ENCODE measurements around the gene L1CAM. TPM values are rescaled to one million over a fixed set of nuclear protein-coding genes. Genes with fewer than 3 reads are reported as not detected.
A peak's percentile ranks its signal among the peaks of the same experiment; 100 is the strongest.
"Not testable (repeated sequence)": the region's sequence is repeated elsewhere in the genome, so short reads cannot be mapped to it uniquely, and the experiment has no call there.

The L1CAM gene
- total RNA-seq, 4 donors from 2014 or later: 5.2 to 7.1 (median 6.1) TPM

GRCh38 chrX:153820601-153821000, 65.4 kb downstream of the L1CAM start:
- intact Hi-C loops (cut with DNase I; ENCODE audit: low total_unique reads) (no loop called here), in situ Hi-C loops (cut with MboI; ENCODE audit: low pct_ligation_motif_present in 1 of 4, low pct_unique_long_range_greater_than_20kb in 1 of 4, low sequenced_read_pairs in 3 of 4) (loop anchor here in 1 of 4 donors (25.0 kb wide), 1 partner anchor 92 kb away; the partner anchor contains the start of gene AVPR2)
- DNase-seq: no peak
- TF ChIP-seq POLR2AphosphoS5 (IDR thresholded peaks at IDR 0.05) (no peak), CTCF (IDR thresholded peaks at IDR 0.05) (no peak), EP300 (IDR thresholded peaks at IDR 0.05; ENCODE audit: low read depth) (no peak), POLR2A (IDR thresholded peaks at IDR 0.05) (no peak)
- Histone ChIP-seq H3K4me1 (peaks cover 0 to 9% (median 3%) of the 10 kb centered on the region in 4 donors), H3K27me3 (no peaks in the 10 kb centered on the region), H3K4me3 (no peak overlapping the region), H3K27ac (no peak overlapping the region), H3K9me3 (no peaks in the 10 kb centered on the region), H3K36me3 (no peaks in the 10 kb centered on the region)
- 72 to 76% methylated on average over 2 to 7 of the region's 7 CpGs for WGBS, 2 donors (ENCODE audit: low coverage in 1 of 2)

- H3K27ac ChIP-seq: peak overlapping the region in 1 of 4 donors; percentile 45
- H3K4me1 ChIP-seq: peaks cover 0 to 9% (median 3%) of the 10 kb centered on the region in 4 donors
- H3K27me3 ChIP-seq: no peaks in the 10 kb centered on the region
- WGBS, 2 donors (ENCODE audit: low coverage in 1 of 2): 61% methylated on average over 23 of the region's 23 CpGs; no CpG with 5 or more reads in 1 of the 2 donors
- in situ Hi-C loops (cut with MboI; ENCODE audit: low pct_ligation_motif_present in 1 of 4, low pct_unique_long_range_greater_than_20kb in 1 of 4, low sequenced_read_pairs in 3 of 4) (loop anchor here in 1 of 4 donors (25.0 kb wide), 1 partner anchor 93 kb away; the partner anchor contains the start of gene AVPR2), intact Hi-C loops (cut with DNase I; ENCODE audit: low total_unique reads) (no loop called here)
- H3K9me3 ChIP-seq: no peaks in the 10 kb centered on the region
- no peak for TF ChIP-seq CTCF (IDR thresholded peaks at IDR 0.05)
- TF ChIP-seq POLR2AphosphoS5 (IDR thresholded peaks at IDR 0.05): no peak
- no peak for TF ChIP-seq POLR2A (IDR thresholded peaks at IDR 0.05)
- TF ChIP-seq EP300 (IDR thresholded peaks at IDR 0.05; ENCODE audit: low read depth): no peak
- H3K4me3 ChIP-seq: peak overlapping the region in 3 of 4 donors; percentile 33 to 52 (median 35)
- DNase-seq: no peak
- H3K36me3 ChIP-seq: no peaks in the 10 kb centered on the region
Observed at GRCh38 chrX:153819384-153820040, 66.5 kb downstream of the L1CAM start.

GRCh38 chrX:153818571-153819383, 67.2 kb downstream of the L1CAM start:
- TF ChIP-seq CTCF (IDR thresholded peaks at IDR 0.05) (no peak), EP300 (IDR thresholded peaks at IDR 0.05; ENCODE audit: low read depth) (no peak), POLR2A (IDR thresholded peaks at IDR 0.05) (no peak), POLR2AphosphoS5 (IDR thresholded peaks at IDR 0.05) (no peak)
- Histone ChIP-seq H3K27me3 (no peaks in the 10 kb centered on the region), H3K4me3 (peak overlapping the region in 3 of 4 donors; percentile 33 to 52 (median 35)), H3K27ac (peak overlapping the region in 1 of 4 donors; percentile 45), H3K36me3 (no peaks in the 10 kb centered on the region), H3K9me3 (no peaks in the 10 kb centered on the region), H3K4me1 (peaks cover 0 to 9% (median 3%) of the 10 kb centered on the region in 4 donors)
- in situ Hi-C loops (cut with MboI; ENCODE audit: low pct_ligation_motif_present in 1 of 4, low pct_unique_long_range_greater_than_20kb in 1 of 4, low sequenced_read_pairs in 3 of 4) (loop anchor here in 1 of 4 donors (25.0 kb wide), 1 partner anchor 94 kb away; the partner anchor contains the start of gene AVPR2), intact Hi-C loops (cut with DNase I; ENCODE audit: low total_unique reads) (no loop called here)
- DNase-seq: peak; percentile 23
- WGBS, 2 donors (ENCODE audit: low coverage in 1 of 2): 43% methylated on average over 67 of the region's 67 CpGs; no CpG with 5 or more reads in 1 of the 2 donors

GRCh38 chrX:153818064-153818463, 67.9 kb downstream of the L1CAM start:
- H3K27ac ChIP-seq; intact Hi-C loops (cut with DNase I; ENCODE audit: low total_unique reads); H3K4me1 ChIP-seq; H3K27me3 ChIP-seq; DNase-seq; H3K9me3 ChIP-seq; H3K36me3 ChIP-seq; H3K4me3 ChIP-seq: not testable (repeated sequence)
- in situ Hi-C loops (cut with MboI; ENCODE audit: low pct_ligation_motif_present in 1 of 4, low pct_unique_long_range_greater_than_20kb in 1 of 4, low sequenced_read_pairs in 3 of 4): loop anchor here in 1 of 4 donors (25.0 kb wide), 1 partner anchor 94 kb away; the partner anchor contains the start of gene AVPR2
- 80 to 88% methylated on average over 3 to 9 of the region's 9 CpGs for WGBS, 2 donors (ENCODE audit: low coverage in 1 of 2)
